Vagina (tissue), 2 donors: ENCODE results near the gene LDLRAD1. TPM values are rescaled to one million over a fixed set of nuclear protein-coding genes. Genes with fewer than 3 reads are reported as not detected.
"Not testable (repeated sequence)": the region's sequence is repeated elsewhere in the genome, so short reads cannot be mapped to it uniquely, and the experiment has no call there.

Experiments
- DNase-seq, 2 donors: peaks; one replicate each; pipeline ENCODE4 v3.0.0-alpha.2; 2017; ENCODE audit errors: extremely low spot score in 2 of 2
- H3K27ac ChIP-seq: fragments of 200-600 bp; sonication (generic); one replicate; pipeline ENCODE4 v1.5.1; 2019
- H3K27me3 ChIP-seq: fragments of 200-600 bp; sonication (generic); one replicate; pipeline ENCODE4 v1.5.1; 2019
- H3K36me3 ChIP-seq, 2 donors: fragments of 200-600 bp; sonication (generic); one replicate each; pipeline ENCODE4 v1.5.1; 2017 to 2019
- H3K4me1 ChIP-seq: fragments of 200-600 bp; sonication (generic); one replicate; pipeline ENCODE4 v1.5.1; 2019
- H3K4me3 ChIP-seq, 2 donors: fragments of 200-600 bp; sonication (generic); 1 replicate in 1 of 2; 2 replicates in 1 of 2; pipeline ENCODE4 v1.5.1; 2016 to 2019
- H3K9me3 ChIP-seq: fragments of 200-600 bp; sonication (generic); one replicate; pipeline ENCODE4 v1.5.1; 2019
- CTCF ChIP-seq, 3 experiments: fragments of 450-650 bp in 2 of 3; fragments of 200-600 bp in 1 of 3; sonication (generic) in 1 of 3; IDR thresholded peaks; one replicate each; pipeline ENCODE4 v1.5.1; 2017 to 2019; ENCODE audit warnings: antibody characterized with exemption in 3 of 3, mild to moderate bottlenecking in 2 of 3, moderate library complexity in 2 of 3
- POLR2A ChIP-seq, 2 donors: fragments of 450-650 bp; IDR thresholded peaks; one replicate each; pipeline ENCODE4 v1.6.1; 2017; ENCODE audit warnings: antibody characterized with exemption in 2 of 2, mild to moderate bottlenecking in 2 of 2, moderate library complexity in 2 of 2
- POLR2AphosphoS5 ChIP-seq, 2 donors: sonication (generic); formaldehyde crosslinking; IDR thresholded peaks; one replicate each; pipeline ENCODE4 v1.9.0; 2017; ENCODE audit warnings: antibody characterized with exemption in 2 of 2, mild to moderate bottlenecking in 2 of 2, low read depth in 1 of 2; ENCODE audit not compliant: insufficient read depth in 1 of 2
- intact Hi-C: fragments of 100-400 bp; cut with DNase I; formaldehyde crosslinking; loops from one replicate; pipeline ENCODE4 v1.15.1; 2023
- total RNA-seq: library from RNA; depleted of rRNA; stranded (reverse); fragments of >200 nt; gene quantifications from one replicate; pipeline ENCODE4 v1.2.3, GENCODE V29; 2016

LDLRAD1 gene
- total RNA-seq, 1 donor from 2014 or later: not detected

GRCh38 chr1:54004481-54005049, 13.4 kb downstream of the LDLRAD1 start:
- no peak overlapping the region for H3K27ac ChIP-seq
- H3K4me1 ChIP-seq: no peaks in the 10 kb centered on the region
- no peaks in the 10 kb centered on the region for H3K36me3 ChIP-seq
- TF ChIP-seq CTCF (IDR thresholded peaks at IDR 0.05) (no peak), POLR2A (IDR thresholded peaks at IDR 0.05) (no peak), POLR2AphosphoS5 (IDR thresholded peaks at IDR 0.05; ENCODE audit: insufficient read depth in 1 of 2, low read depth in 1 of 2) (no peak)
- intact Hi-C loops: no loop called here
- DNase-seq: no peak
- H3K4me3 ChIP-seq: no peak overlapping the region
- no peaks in the 10 kb centered on the region for H3K9me3 ChIP-seq
- no peaks in the 10 kb centered on the region for H3K27me3 ChIP-seq

GRCh38 chr1:54003750-54004480, 14.1 kb downstream of the LDLRAD1 start:
- DNase-seq, H3K27ac ChIP-seq, H3K36me3 ChIP-seq, H3K4me1 ChIP-seq, H3K4me3 ChIP-seq, H3K27me3 ChIP-seq, intact Hi-C loops, H3K9me3 ChIP-seq: not testable (repeated sequence)

- Histone ChIP-seq H3K4me1 (no peaks in the 10 kb centered on the region), H3K27me3 (no peaks in the 10 kb centered on the region), H3K27ac (no peak overlapping the region), H3K9me3 (no peaks in the 10 kb centered on the region), H3K4me3 (no peak overlapping the region), H3K36me3 (no peaks in the 10 kb centered on the region)
- intact Hi-C loops: no loop called here
- DNase-seq: no peak
- TF ChIP-seq POLR2A (IDR thresholded peaks at IDR 0.05) (no peak), POLR2AphosphoS5 (IDR thresholded peaks at IDR 0.05; ENCODE audit: insufficient read depth in 1 of 2, low read depth in 1 of 2) (no peak), CTCF (IDR thresholded peaks at IDR 0.05) (no peak)
Measured at GRCh38 chr1:54003249-54003646, 14.7 kb downstream of the LDLRAD1 start.

GRCh38 chr1:54002544-54003248, 15.3 kb downstream of the LDLRAD1 start:
- Histone ChIP-seq H3K4me1 (no peaks in the 10 kb centered on the region), H3K9me3 (no peaks in the 10 kb centered on the region), H3K27me3 (no peaks in the 10 kb centered on the region), H3K36me3 (no peaks in the 10 kb centered on the region), H3K4me3 (no peak overlapping the region), H3K27ac (no peak overlapping the region)
- TF ChIP-seq CTCF (IDR thresholded peaks at IDR 0.05) (no peak), POLR2AphosphoS5 (IDR thresholded peaks at IDR 0.05; ENCODE audit: insufficient read depth in 1 of 2, low read depth in 1 of 2) (no peak), POLR2A (IDR thresholded peaks at IDR 0.05) (no peak)
- no peak for DNase-seq
- intact Hi-C loops: no loop called here

GRCh38 chr1:54001591-54001990, 16.4 kb downstream of the LDLRAD1 start:
- no peaks in the 10 kb centered on the region for H3K9me3 ChIP-seq
- intact Hi-C loops: no loop called here
- no peaks in the 10 kb centered on the region for H3K27me3 ChIP-seq
- H3K36me3 ChIP-seq: no peaks in the 10 kb centered on the region
- H3K27ac ChIP-seq: no peak overlapping the region
- no peak for TF ChIP-seq POLR2A (IDR thresholded peaks at IDR 0.05)
- TF ChIP-seq CTCF (IDR thresholded peaks at IDR 0.05): no peak
- no peak for TF ChIP-seq POLR2AphosphoS5 (IDR thresholded peaks at IDR 0.05; ENCODE audit: insufficient read depth in 1 of 2, low read depth in 1 of 2)
- no peak for DNase-seq
- no peak overlapping the region for H3K4me3 ChIP-seq
- H3K4me1 ChIP-seq: no peaks in the 10 kb centered on the region
